ENCODE data around the gene LGMN. TPM values are rescaled to one million over a fixed set of nuclear protein-coding genes. Genes with fewer than 3 reads are reported as not detected.

Gene LGMN
- total RNA-seq, 2 experiments from 2014 or later = 22.1 to 27.7 TPM

DNA sequence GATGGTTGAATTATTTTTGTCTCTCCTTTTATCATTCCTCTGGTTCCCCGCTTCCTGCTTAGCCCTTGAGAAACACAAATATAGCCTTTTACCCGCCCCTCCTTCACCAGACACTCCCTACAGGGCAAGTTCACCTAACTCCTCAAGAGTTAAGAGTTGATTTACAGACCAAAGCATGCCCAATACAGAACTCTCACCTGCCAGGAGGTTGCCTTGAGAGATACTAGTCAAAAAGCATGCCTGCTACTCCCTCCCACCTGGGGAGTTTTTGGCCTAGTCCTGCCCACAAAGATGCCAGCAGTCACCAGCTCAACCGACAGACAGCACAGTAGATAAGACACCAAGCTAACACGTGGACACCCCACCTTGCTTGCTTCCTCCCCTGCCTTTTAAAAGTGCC is 11.2 kb downstream of the LGMN start:
- Histone ChIP-seq H3K9me3 (ENCODE audit: low read length) (no peaks in the 10 kb centered on the region), H4K20me1 (ENCODE audit: insufficient read depth, low read length) (no peaks in the 10 kb centered on the region), H3K4me1 (ENCODE audit: insufficient read depth, low read length, poor library complexity, severe bottlenecking) (peaks cover 15% of the 10 kb centered on the region), H3K79me2 (ENCODE audit: insufficient read depth, low read depth, low read length) (no peaks in the 10 kb centered on the region), H3K36me3 (ENCODE audit: insufficient read depth, low read length) (peaks cover 11% of the 10 kb centered on the region), H3K27ac (ENCODE audit: low read depth, low read length, poor library complexity, severe bottlenecking) (no peak overlapping the region), H2AFZ (ENCODE audit: low read length) (no peak overlapping the region), H3K4me2 (ENCODE audit: low read length) (0 out of 2 replicates have a peak overlapping the region, but pooled peaks have one; percentile 9), H3K4me3 (ENCODE audit: low read depth, low read length, poor library complexity, severe bottlenecking) (no peak overlapping the region), H3K9me2 (ENCODE audit: insufficient read depth, low read length) (no peaks in the 10 kb centered on the region)
- no peak for DNase-seq (ENCODE audit: low spot score)
- intact Hi-C loops (cut with micrococcal nuclease; ENCODE audit: unreplicated experiment) = no loop called here
- TF ChIP-seq EZH2phosphoT487 (IDR thresholded peaks at IDR 0.05; ENCODE audit: borderline replicate concordance, low read depth, low read length) = no peak
- TF ChIP-seq, protein P1, sequence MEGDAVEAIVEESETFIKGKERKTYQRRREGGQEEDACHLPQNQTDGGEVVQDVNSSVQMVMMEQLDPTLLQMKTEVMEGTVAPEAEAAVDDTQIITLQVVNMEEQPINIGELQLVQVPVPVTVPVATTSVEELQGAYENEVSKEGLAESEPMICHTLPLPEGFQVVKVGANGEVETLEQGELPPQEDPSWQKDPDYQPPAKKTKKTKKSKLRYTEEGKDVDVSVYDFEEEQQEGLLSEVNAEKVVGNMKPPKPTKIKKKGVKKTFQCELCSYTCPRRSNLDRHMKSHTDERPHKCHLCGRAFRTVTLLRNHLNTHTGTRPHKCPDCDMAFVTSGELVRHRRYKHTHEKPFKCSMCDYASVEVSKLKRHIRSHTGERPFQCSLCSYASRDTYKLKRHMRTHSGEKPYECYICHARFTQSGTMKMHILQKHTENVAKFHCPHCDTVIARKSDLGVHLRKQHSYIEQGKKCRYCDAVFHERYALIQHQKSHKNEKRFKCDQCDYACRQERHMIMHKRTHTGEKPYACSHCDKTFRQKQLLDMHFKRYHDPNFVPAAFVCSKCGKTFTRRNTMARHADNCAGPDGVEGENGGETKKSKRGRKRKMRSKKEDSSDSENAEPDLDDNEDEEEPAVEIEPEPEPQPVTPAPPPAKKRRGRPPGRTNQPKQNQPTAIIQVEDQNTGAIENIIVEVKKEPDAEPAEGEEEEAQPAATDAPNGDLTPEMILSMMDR (conservative IDR thresholded peaks at IDR 0.05; ENCODE audit: low read length) = no peak
- POLR2A ChIA-PET = no interaction called here
- CTCF ChIA-PET (ENCODE audit: unreplicated experiment) = no interaction called here
- BruUV-seq (replicated peaks) = no TSS peak

DNA sequence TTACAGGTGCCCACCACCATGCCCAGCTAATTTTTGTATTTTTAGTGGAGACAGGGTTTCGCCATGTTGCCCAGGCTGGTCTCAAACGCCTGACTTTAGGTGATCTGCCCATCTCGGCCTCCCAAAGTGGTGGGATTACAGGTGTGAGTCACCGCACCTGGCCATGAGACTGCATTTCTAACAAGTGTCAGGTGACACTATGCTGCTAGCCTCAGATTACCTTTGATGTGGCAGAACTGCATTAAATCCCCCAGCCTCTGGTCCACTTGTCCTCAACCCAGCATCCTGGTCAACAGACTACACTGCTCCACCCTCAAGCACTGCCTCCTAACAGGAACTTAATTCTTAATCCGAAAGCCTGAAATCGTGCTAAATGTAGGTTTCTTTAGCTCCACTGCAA is 13.1 kb downstream of the LGMN start:
- no peaks in the 10 kb centered on the region for H4K20me1 ChIP-seq (ENCODE audit: insufficient read depth, low read length)
- no peaks in the 10 kb centered on the region for H3K79me2 ChIP-seq (ENCODE audit: insufficient read depth, low read depth, low read length)
- H3K4me2 ChIP-seq (ENCODE audit: low read length) = no peak overlapping the region
- no peak overlapping the region for H3K4me3 ChIP-seq (ENCODE audit: low read depth, low read length, poor library complexity, severe bottlenecking)
- H3K36me3 ChIP-seq (ENCODE audit: insufficient read depth, low read length) = peaks cover 26% of the 10 kb centered on the region
- intact Hi-C loops (cut with micrococcal nuclease; ENCODE audit: unreplicated experiment) = no loop called here
- POLR2A ChIA-PET = interaction anchor here (0.6 kb wide), 1 partner anchor 27 kb away, joined by 7 read pairs; no protein-coding TSS in a partner anchor
- no peaks in the 10 kb centered on the region for H3K9me2 ChIP-seq (ENCODE audit: insufficient read depth, low read length)
- DNase-seq (ENCODE audit: low spot score) = no peak
- H3K27ac ChIP-seq (ENCODE audit: low read depth, low read length, poor library complexity, severe bottlenecking) = no peak overlapping the region
- BruUV-seq (replicated peaks) = no TSS peak
- TF ChIP-seq, protein P1 (conservative IDR thresholded peaks at IDR 0.05; ENCODE audit: low read length) = no peak
- TF ChIP-seq EZH2phosphoT487 (IDR thresholded peaks at IDR 0.05; ENCODE audit: borderline replicate concordance, low read depth, low read length) = no peak
- H3K4me1 ChIP-seq (ENCODE audit: insufficient read depth, low read length, poor library complexity, severe bottlenecking) = peaks cover 15% of the 10 kb centered on the region
- no peaks in the 10 kb centered on the region for H3K9me3 ChIP-seq (ENCODE audit: low read length)
- no peak overlapping the region for H2AFZ ChIP-seq (ENCODE audit: low read length)
- CTCF ChIA-PET (ENCODE audit: unreplicated experiment) = no interaction called here

DNA sequence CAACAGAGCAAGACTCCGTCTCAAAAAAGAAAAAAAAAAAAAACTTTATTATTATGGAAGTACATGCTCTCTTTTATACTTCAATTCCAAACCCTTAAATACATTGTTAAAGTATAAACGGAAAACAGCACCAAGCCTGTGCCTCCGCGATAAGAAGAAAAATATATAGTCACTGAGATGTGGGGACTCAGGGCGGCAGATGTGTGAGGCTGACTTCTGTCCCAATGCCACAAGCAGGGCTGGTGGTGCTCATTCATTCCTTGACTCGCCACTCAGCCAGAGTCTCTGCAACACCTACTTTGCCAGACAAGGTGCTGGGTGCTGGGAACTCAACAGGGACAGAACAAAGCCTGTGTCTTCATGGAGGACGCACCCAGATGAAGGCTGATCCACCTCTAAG is 13.8 kb downstream of the LGMN start:
- ChIA-PET POLR2A (interaction anchor here (0.6 to 1.1 kb wide), 2 partner anchors 26 to 36 kb away, joined by 4 to 7 read pairs; no protein-coding TSS in a partner anchor), CTCF (ENCODE audit: unreplicated experiment) (no interaction called here)
- H3K36me3 ChIP-seq (ENCODE audit: insufficient read depth, low read length) = peaks cover 33% of the 10 kb centered on the region
- H3K27ac ChIP-seq (ENCODE audit: low read depth, low read length, poor library complexity, severe bottlenecking) = no peak overlapping the region
- H3K4me1 ChIP-seq (ENCODE audit: insufficient read depth, low read length, poor library complexity, severe bottlenecking) = peaks cover 15% of the 10 kb centered on the region
- H3K79me2 ChIP-seq (ENCODE audit: insufficient read depth, low read depth, low read length) = no peaks in the 10 kb centered on the region
- H3K4me2 ChIP-seq (ENCODE audit: low read length) = no peak overlapping the region
- no peaks in the 10 kb centered on the region for H4K20me1 ChIP-seq (ENCODE audit: insufficient read depth, low read length)
- H3K4me3 ChIP-seq (ENCODE audit: low read depth, low read length, poor library complexity, severe bottlenecking) = no peak overlapping the region
- no peak for TF ChIP-seq EZH2phosphoT487 (IDR thresholded peaks at IDR 0.05; ENCODE audit: borderline replicate concordance, low read depth, low read length)
- TF ChIP-seq, protein P1 (conservative IDR thresholded peaks at IDR 0.05; ENCODE audit: low read length) = no peak
- H3K9me2 ChIP-seq (ENCODE audit: insufficient read depth, low read length) = no peaks in the 10 kb centered on the region
- no TSS peak for BruUV-seq (replicated peaks)
- intact Hi-C loops (cut with micrococcal nuclease; ENCODE audit: unreplicated experiment) = no loop called here
- no peak overlapping the region for H2AFZ ChIP-seq (ENCODE audit: low read length)
- no peaks in the 10 kb centered on the region for H3K9me3 ChIP-seq (ENCODE audit: low read length)
- DNase-seq (ENCODE audit: low spot score) = no peak
